Measurements from ENCODE around the gene CLCN7. TPM values are rescaled to one million over a fixed set of nuclear protein-coding genes. Genes with fewer than 3 reads are reported as not detected.
"Not testable (repeated sequence)": the region's sequence is repeated elsewhere in the genome, so short reads cannot be mapped to it uniquely, and the experiment has no call there.

Gene CLCN7
- total and polyA plus RNA-seq, 5 donors from 2014 or later: 22.0 to 104 (median 24.5) TPM

DNA sequence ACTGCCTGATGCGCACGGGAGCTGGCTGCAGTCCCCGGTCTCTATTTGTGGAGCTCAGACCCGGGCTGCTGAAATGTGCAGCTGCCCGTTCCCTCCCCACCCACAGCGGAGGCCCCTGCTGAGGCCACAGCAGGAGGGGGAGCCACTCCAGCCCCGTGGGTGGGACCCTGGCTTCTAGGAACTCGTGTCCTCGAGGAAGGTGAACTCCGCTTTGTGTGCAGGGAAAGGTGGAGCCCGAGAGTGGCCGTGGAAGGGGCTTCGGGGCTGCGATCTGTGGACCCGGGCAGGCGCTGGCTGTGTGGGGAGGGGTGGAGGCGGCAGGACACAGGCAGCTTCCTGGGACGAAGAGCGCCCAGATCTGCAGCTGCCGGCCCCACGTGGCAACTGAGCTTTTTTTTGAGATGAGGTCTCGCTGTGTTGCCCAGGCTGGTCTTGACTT lies 33.4 kb downstream of the CLCN7 start:
- no peaks in the 10 kb centered on the region for H3K4me1 Mint-ChIP-seq
- DNase-seq: no peak
- Histone ChIP-seq H3K27ac (ENCODE audit: insufficient read depth, low read length, poor library complexity, severe bottlenecking) (no peak overlapping the region), H3K27me3 (ENCODE audit: control insufficient read depth, insufficient read depth, low read length) (no peaks in the 10 kb centered on the region), H3K36me3 (ENCODE audit: control insufficient read depth, insufficient read depth, low read length) (no peaks in the 10 kb centered on the region), H3K4me3 (ENCODE audit: low read depth, low read length) (no peak overlapping the region), H3K9me3 (ENCODE audit: control insufficient read depth in 2 of 2, low read length in 2 of 2) (no peaks in the 10 kb centered on the region), H3K4me1 (ENCODE audit: control insufficient read depth, insufficient read depth, low read length, poor library complexity, severe bottlenecking) (no peaks in the 10 kb centered on the region)
- no peak overlapping the region for H3K4me3 Mint-ChIP-seq
- no peaks in the 10 kb centered on the region for H3K9me3 Mint-ChIP-seq
- H3K36me3 Mint-ChIP-seq: no peaks in the 10 kb centered on the region
- H3K27me3 Mint-ChIP-seq: no peaks in the 10 kb centered on the region
- ATAC-seq (ENCODE audit: low read depth in 2 of 2): no peak
- no peak overlapping the region for H3K27ac Mint-ChIP-seq

DNA sequence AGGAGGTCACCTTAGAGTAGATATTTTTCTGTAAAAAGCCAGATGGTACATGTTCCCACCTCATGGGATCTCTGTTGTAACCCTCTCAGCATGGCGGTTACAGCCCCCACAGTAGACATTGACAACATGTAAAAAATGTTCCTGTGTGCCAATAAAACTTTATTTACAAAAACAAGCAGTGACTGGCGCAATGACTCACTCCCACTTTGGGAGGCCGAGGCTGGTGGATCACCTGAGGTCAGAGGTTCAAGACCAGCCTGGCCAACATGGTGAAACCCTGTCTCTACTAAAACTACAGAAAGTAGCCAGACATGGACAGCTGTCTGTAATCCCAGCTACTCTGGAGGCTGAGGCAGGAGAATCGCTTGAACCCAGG lies 35.1 kb downstream of the CLCN7 start:
- H3K4me1 Mint-ChIP-seq; H3K36me3 Mint-ChIP-seq; H3K4me3 Mint-ChIP-seq; H3K9me3 Mint-ChIP-seq; H3K36me3 ChIP-seq (ENCODE audit: control insufficient read depth, insufficient read depth, low read length); H3K27me3 Mint-ChIP-seq; DNase-seq; H3K27ac ChIP-seq (ENCODE audit: insufficient read depth, low read length, poor library complexity, severe bottlenecking); H3K27me3 ChIP-seq (ENCODE audit: control insufficient read depth, insufficient read depth, low read length); H3K9me3 ChIP-seq (ENCODE audit: control insufficient read depth in 2 of 2, low read length in 2 of 2); H3K4me1 ChIP-seq (ENCODE audit: control insufficient read depth, insufficient read depth, low read length, poor library complexity, severe bottlenecking); H3K4me3 ChIP-seq (ENCODE audit: low read depth, low read length); ATAC-seq (ENCODE audit: low read depth in 2 of 2); H3K27ac Mint-ChIP-seq: not testable (repeated sequence)

DNA sequence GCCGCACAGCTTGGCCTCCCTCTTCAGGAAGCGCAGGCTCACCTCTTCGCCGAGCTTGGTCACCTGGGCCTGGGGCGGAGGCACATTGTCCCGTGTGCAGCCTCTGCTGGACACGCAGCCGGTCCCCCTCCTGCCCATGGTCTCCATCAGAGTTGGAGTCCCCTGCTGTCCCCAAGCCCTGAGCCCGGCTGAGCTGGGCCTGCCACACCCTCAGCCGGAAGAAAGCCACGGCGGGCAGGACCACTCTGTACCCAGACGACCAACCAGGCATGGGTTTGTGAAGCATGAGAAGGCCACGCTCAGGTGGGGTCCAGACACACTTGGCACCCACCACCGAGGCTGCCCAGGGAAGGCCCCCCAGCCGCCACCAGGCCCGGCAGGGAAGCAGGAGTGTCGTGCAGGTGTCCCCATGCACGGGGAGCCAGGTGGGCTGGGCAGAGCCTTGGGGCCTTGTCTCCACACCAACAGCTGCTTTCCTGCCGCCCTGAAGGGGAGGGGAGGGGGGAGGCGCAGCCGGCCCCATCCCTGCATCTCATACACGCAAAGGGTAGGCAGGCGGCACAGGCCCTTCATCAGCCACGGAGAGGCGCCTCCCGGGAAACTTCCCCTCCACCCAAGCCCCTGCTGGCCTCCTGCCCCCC lies 35.6 kb downstream of the CLCN7 start:
- no peaks in the 10 kb centered on the region for H3K4me1 ChIP-seq (ENCODE audit: control insufficient read depth, insufficient read depth, low read length, poor library complexity, severe bottlenecking)
- no peaks in the 10 kb centered on the region for H3K27me3 ChIP-seq (ENCODE audit: control insufficient read depth, insufficient read depth, low read length)
- H3K9me3 ChIP-seq (ENCODE audit: control insufficient read depth in 2 of 2, low read length in 2 of 2): no peaks in the 10 kb centered on the region
- Mint-ChIP-seq H3K27ac (no peak overlapping the region), H3K4me1 (no peaks in the 10 kb centered on the region), H3K4me3 (no peak overlapping the region), H3K27me3 (no peaks in the 10 kb centered on the region), H3K36me3 (no peaks in the 10 kb centered on the region), H3K9me3 (no peaks in the 10 kb centered on the region)
- H3K36me3 ChIP-seq (ENCODE audit: control insufficient read depth, insufficient read depth, low read length): no peaks in the 10 kb centered on the region
- no peak overlapping the region for H3K27ac ChIP-seq (ENCODE audit: insufficient read depth, low read length, poor library complexity, severe bottlenecking)
- ATAC-seq (ENCODE audit: low read depth in 2 of 2): no peak
- no peak for DNase-seq
- H3K4me3 ChIP-seq (ENCODE audit: low read depth, low read length): no peak overlapping the region

DNA sequence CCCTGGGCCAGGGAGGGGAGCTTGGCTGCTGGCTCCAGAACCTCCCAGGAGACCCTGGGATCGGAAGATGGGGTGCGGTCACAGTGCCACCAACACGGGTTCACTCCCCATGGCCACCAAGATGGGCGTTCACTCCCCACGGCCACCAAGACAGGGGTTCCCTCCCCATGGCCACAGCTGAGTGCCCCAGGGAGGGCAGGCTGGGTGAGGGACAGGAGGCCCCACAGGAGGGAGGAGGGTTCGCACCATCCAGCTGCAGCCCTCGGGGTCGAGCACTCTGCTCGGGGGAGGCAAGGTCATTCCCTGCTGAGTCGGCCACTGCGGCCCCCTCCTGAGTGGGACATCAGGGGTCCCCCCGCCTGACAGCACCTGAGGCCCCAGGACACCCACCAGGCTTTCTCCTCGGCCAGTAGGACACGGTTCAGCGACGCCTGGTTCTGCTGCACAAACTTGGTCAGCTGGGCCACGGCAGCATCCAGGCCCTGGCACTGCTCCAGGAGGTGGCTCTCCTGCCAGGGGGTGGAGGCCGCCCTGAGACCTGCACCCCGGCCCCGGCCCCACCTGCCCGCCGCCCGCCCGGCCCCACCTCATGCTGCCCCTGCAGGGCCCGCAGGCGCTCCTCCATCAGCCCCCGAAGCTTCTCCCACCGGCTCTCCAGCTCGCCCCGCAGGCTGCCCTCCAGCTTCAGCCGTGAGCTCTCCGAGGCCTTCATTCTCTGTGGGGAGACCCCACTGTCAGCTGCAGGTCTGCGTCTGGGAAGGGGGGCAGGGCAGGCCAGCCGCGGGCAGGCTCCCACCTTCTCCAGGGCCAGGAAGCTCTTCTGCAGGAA lies 36.4 kb downstream of the CLCN7 start:
- Histone ChIP-seq H3K27ac (ENCODE audit: insufficient read depth, low read length, poor library complexity, severe bottlenecking) (no peak overlapping the region), H3K4me3 (ENCODE audit: low read depth, low read length) (no peak overlapping the region), H3K9me3 (ENCODE audit: control insufficient read depth in 2 of 2, low read length in 2 of 2) (no peaks in the 10 kb centered on the region), H3K4me1 (ENCODE audit: control insufficient read depth, insufficient read depth, low read length, poor library complexity, severe bottlenecking) (no peaks in the 10 kb centered on the region), H3K27me3 (ENCODE audit: control insufficient read depth, insufficient read depth, low read length) (no peaks in the 10 kb centered on the region), H3K36me3 (ENCODE audit: control insufficient read depth, insufficient read depth, low read length) (no peaks in the 10 kb centered on the region)
- no peaks in the 10 kb centered on the region for H3K9me3 Mint-ChIP-seq
- no peak overlapping the region for H3K27ac Mint-ChIP-seq
- DNase-seq: no peak
- no peaks in the 10 kb centered on the region for H3K4me1 Mint-ChIP-seq
- no peak overlapping the region for H3K4me3 Mint-ChIP-seq
- ATAC-seq (ENCODE audit: low read depth in 2 of 2): no peak
- no peaks in the 10 kb centered on the region for H3K36me3 Mint-ChIP-seq
- no peaks in the 10 kb centered on the region for H3K27me3 Mint-ChIP-seq

DNA sequence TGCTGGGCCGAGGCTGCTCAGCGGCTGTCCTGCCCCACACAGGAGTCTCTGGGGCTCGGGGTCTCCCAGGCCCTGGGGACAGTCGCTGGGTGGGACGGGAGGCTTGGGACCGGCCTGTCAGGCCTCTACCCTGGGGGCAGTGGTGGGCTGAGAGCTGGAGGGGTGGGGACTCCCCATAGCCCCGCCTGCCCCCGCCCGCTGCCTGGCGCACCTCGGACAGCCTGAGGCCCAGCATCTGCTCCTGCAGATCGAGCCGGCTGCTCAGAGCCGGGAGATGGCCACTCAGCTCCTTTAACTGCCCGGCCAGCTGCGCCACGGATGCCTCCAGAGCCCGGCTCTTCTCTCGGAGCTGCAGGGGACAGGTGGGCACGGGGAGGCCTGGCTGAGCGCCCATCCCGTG lies 37.2 kb downstream of the CLCN7 start:
- H3K27me3 Mint-ChIP-seq: no peaks in the 10 kb centered on the region
- H3K4me3 Mint-ChIP-seq: no peak overlapping the region
- DNase-seq (no peak), ATAC-seq (ENCODE audit: low read depth in 2 of 2) (no peak)
- H3K27ac Mint-ChIP-seq: no peak overlapping the region
- H3K4me1 Mint-ChIP-seq: no peaks in the 10 kb centered on the region
- H3K9me3 ChIP-seq (ENCODE audit: control insufficient read depth in 2 of 2, low read length in 2 of 2): no peaks in the 10 kb centered on the region
- H3K4me3 ChIP-seq (ENCODE audit: low read depth, low read length): no peak overlapping the region
- no peaks in the 10 kb centered on the region for H3K27me3 ChIP-seq (ENCODE audit: control insufficient read depth, insufficient read depth, low read length)
- H3K4me1 ChIP-seq (ENCODE audit: control insufficient read depth, insufficient read depth, low read length, poor library complexity, severe bottlenecking): no peaks in the 10 kb centered on the region
- no peak overlapping the region for H3K27ac ChIP-seq (ENCODE audit: insufficient read depth, low read length, poor library complexity, severe bottlenecking)
- H3K36me3 ChIP-seq (ENCODE audit: control insufficient read depth, insufficient read depth, low read length): no peaks in the 10 kb centered on the region
- no peaks in the 10 kb centered on the region for H3K9me3 Mint-ChIP-seq
- H3K36me3 Mint-ChIP-seq: no peaks in the 10 kb centered on the region

DNA sequence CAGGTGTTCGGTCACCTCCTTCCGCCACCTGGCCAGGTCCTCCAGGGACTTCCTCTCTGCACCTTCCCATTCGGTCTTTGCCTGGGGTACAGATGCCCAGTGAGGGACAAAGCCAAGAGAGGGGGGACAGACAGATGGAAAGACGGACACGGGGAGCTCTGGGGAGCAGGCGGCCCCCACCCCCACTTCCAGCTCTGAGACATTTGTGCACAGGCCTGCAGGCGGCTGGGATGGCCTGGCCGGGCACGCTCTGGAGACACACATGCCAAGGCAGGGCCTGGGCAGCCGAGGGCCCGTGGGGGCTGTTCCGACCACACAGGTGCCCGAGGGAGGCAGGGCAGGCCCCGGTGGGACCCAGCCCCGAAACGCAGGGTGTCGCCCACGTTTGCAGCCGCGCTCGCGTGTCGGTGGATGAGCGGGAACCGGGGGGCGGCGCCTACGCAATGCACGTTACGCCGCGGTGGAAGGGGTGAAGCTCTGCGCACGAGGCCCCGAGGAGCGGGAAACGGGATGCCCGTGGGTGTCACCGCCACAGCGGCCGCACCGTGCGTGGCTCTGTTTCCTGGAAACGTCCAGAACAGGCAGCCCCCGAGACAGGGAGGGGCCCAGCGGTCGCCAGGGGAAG lies 38.0 kb downstream of the CLCN7 start:
- Histone ChIP-seq H3K9me3 (ENCODE audit: control insufficient read depth in 2 of 2, low read length in 2 of 2) (no peaks in the 10 kb centered on the region), H3K4me3 (ENCODE audit: low read depth, low read length) (no peak overlapping the region), H3K4me1 (ENCODE audit: control insufficient read depth, insufficient read depth, low read length, poor library complexity, severe bottlenecking) (no peaks in the 10 kb centered on the region), H3K27ac (ENCODE audit: insufficient read depth, low read length, poor library complexity, severe bottlenecking) (no peak overlapping the region), H3K27me3 (ENCODE audit: control insufficient read depth, insufficient read depth, low read length) (no peaks in the 10 kb centered on the region), H3K36me3 (ENCODE audit: control insufficient read depth, insufficient read depth, low read length) (no peaks in the 10 kb centered on the region)
- no peak for ATAC-seq (ENCODE audit: low read depth in 2 of 2)
- peaks cover 0 to 4% (median 0%) of the 10 kb centered on the region in 4 donors for H3K4me1 Mint-ChIP-seq
- no peak for DNase-seq
- H3K27ac Mint-ChIP-seq: no peak overlapping the region
- H3K36me3 Mint-ChIP-seq: no peaks in the 10 kb centered on the region
- H3K27me3 Mint-ChIP-seq: no peaks in the 10 kb centered on the region
- no peak overlapping the region for H3K4me3 Mint-ChIP-seq
- H3K9me3 Mint-ChIP-seq: no peaks in the 10 kb centered on the region

DNA sequence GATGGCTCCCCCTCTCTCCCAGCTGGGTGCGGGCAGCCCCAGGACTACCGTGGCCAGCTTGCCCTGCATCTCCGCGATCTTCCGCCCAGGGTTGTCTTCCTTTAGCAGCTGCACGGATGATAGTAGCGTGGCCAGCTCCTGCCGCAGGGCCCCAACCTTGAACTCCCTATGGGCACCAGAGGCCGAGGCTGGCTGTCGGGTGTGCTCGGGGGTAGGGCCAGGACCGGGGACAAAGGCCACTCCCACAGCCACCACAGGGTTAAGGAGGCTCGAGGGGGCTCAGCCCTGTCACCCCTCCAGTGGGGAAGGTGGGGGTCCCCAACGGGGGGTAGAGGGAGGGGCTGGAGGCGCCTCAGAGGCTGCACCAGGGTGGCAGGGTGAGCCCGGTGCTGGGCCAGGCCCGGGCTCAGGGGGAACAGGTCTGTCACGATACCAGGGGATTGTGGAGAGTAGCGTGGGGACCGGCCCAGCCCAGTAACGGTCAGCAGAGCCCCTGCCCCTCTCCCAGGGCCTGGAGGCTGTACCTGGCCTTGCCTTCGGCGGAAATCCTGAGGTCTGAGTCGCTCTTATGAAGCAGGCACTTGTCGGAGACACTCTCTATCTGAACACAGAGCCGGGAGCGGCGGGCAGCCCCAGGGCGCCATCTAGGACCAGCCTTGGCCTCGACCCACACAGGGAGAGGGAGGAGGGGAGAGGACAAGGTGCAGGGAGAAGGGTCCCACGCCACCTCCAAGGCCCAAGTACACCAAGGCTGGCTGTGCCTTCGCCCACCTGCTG lies 38.7 kb downstream of the CLCN7 start:
- no peak overlapping the region for H3K4me3 Mint-ChIP-seq
- no peak for DNase-seq

More for the DNA sequence above, 38.7 kb downstream of the CLCN7 start:
- Histone ChIP-seq H3K27ac (ENCODE audit: insufficient read depth, low read length, poor library complexity, severe bottlenecking) (no peak overlapping the region), H3K36me3 (ENCODE audit: control insufficient read depth, insufficient read depth, low read length) (no peaks in the 10 kb centered on the region), H3K27me3 (ENCODE audit: control insufficient read depth, insufficient read depth, low read length) (no peaks in the 10 kb centered on the region), H3K4me1 (ENCODE audit: control insufficient read depth, insufficient read depth, low read length, poor library complexity, severe bottlenecking) (no peaks in the 10 kb centered on the region), H3K4me3 (ENCODE audit: low read depth, low read length) (no peak overlapping the region), H3K9me3 (ENCODE audit: control insufficient read depth in 2 of 2, low read length in 2 of 2) (no peaks in the 10 kb centered on the region)
- Mint-ChIP-seq H3K27me3 (no peaks in the 10 kb centered on the region), H3K27ac (no peak overlapping the region), H3K9me3 (no peaks in the 10 kb centered on the region), H3K4me1 (peaks cover 0 to 4% (median 0%) of the 10 kb centered on the region in 4 donors), H3K36me3 (no peaks in the 10 kb centered on the region)
- no peak for ATAC-seq (ENCODE audit: low read depth in 2 of 2)
